ENCODE results near the gene PDLIM4.

DNA sequence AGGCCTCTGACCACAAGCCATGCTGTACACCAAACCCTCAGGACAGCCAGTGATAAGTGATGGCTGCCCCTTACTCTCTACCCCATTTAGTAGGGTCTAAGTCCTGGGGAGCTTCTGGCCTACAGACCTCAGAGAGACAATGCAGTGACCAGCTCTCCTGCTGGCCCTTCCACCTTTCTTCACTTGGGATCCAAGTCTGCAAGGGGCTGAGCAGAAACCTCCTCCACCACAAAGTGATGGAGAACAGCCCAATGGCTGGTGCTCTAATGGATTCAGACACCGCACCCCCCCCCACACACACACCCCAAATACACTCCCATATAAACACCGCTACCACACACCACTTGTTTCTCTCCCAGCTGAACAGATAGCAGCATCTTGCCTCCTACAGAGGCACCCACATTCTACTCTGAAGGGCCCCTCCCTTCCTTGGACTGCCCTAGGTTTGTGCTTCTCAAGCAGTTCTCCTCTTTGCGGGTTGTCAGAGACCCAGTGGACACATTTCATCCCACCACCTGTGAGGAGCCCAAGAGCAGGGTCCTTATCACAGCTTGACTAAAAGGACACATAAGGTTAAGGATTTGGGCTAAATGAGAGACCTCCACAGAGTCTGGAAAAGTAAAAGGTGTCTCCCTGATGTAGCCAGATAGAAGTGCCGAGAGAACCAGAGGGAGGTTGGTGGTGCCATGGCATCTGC, 1.3 kb upstream of the PDLIM4 start:
- TF ChIP-seq, protein P1, sequence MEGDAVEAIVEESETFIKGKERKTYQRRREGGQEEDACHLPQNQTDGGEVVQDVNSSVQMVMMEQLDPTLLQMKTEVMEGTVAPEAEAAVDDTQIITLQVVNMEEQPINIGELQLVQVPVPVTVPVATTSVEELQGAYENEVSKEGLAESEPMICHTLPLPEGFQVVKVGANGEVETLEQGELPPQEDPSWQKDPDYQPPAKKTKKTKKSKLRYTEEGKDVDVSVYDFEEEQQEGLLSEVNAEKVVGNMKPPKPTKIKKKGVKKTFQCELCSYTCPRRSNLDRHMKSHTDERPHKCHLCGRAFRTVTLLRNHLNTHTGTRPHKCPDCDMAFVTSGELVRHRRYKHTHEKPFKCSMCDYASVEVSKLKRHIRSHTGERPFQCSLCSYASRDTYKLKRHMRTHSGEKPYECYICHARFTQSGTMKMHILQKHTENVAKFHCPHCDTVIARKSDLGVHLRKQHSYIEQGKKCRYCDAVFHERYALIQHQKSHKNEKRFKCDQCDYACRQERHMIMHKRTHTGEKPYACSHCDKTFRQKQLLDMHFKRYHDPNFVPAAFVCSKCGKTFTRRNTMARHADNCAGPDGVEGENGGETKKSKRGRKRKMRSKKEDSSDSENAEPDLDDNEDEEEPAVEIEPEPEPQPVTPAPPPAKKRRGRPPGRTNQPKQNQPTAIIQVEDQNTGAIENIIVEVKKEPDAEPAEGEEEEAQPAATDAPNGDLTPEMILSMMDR (IDR thresholded peaks at IDR 0.05; ENCODE audit: low read depth, low read length): no peak
- TF ChIP-seq POLR2A (IDR thresholded peaks at IDR 0.05; ENCODE audit: extremely low read depth, insufficient read length) (no peak), MYC (IDR thresholded peaks at IDR 0.05; ENCODE audit: low read depth, low read length) (no peak)
